Activated CD4-positive, alpha-beta T cell treated with anti-CD3 and anti-CD28 coated beads, Interleukin-2, amount 50 U/mL, for 1 hour (primary cell): Measurements from ENCODE around the gene FOXA2.
"Not testable (repeated sequence)": the region's sequence is repeated elsewhere in the genome, so short reads cannot be mapped to it uniquely, and the experiment has no call there.

Experiments
- DNase-seq: peaks from one replicate; pipeline ENCODE4 v3.0.0-alpha.2; 2020

The FOXA2 gene

GRCh38 chr20:22584522-22584921, at the start of gene FOXA2:
Gene FOXA2, minus strand, starts transcription at chr20:22584572. Its CDS starts 294 bp downstream, at chr20:22584278.
- no peak for DNase-seq

DNA sequence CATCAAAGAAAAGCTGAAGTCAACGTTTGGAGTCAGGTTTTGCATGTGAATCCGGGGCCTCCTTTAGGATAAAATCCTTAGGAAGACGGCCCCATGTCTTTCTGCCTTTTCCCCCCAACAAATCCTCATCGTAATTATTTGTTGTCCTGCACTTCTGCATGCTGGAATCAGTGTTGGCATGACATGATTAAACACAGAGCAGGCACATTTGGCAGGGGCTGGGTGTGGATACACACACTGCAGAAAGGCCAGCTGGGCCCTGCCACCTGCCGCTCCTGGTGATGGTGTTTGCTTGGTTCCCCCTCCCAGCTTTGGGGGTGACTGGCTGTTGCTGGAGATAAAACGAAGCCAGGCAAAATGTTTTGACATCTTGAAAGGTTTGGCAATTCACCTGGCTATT, 46.3 kb upstream of the FOXA2 start:
- DNase-seq: no peak

DNA sequence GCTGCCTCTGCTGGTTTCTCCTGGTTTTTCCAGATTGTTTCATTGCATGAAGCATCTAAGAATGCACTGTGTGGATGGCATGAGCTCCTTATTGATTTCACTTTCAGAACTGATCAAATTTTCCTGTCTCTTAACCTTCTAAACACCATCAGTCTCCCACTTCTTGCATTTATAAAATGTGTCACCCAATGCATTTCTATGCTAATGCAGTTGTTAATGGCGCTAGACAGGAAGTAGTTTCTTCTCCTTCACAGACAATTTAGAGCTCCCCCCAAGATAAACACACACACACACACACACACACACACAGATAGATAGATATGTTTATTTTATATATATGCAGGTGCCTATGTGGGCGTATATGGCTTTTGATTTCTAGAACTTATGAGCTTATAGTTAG, 45.6 kb upstream of the FOXA2 start:
- no peak for DNase-seq

GRCh38 chr20:22629447-22629846, 45.1 kb upstream of the FOXA2 start:
- DNase-seq: no peak

- DNase-seq: no peak
Observed at GRCh38 chr20:22626496-22626895, 42.1 kb upstream of the FOXA2 start.

GRCh38 chr20:22623211-22623610, 38.8 kb upstream of the FOXA2 start:
- DNase-seq: no peak

GRCh38 chr20:22620342-22620741, 36.0 kb upstream of the FOXA2 start:
- DNase-seq: no peak

DNA sequence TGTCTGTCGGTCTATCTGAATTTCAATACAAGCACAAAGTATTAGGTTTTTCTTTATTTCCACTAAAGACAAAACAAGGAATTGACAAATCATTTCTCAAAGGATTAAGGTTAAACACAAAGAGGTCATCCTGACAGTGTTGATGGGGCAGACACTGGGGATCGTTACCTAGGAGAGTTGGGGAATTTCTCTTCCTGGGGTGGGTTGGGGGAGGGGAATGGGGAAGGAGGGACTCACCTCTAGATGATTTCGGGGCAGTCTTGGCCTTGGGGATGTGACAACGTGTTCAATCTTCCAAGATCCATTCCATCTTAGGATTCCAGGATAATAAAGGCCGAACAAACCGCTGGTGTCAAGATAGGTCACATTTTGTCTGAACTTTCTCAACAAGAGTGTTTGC, 35.4 kb upstream of the FOXA2 start:
- DNase-seq: no peak

- DNase-seq: no peak
Observed at GRCh38 chr20:22619272-22619671, 34.9 kb upstream of the FOXA2 start.

GRCh38 chr20:22617160-22617559, 32.8 kb upstream of the FOXA2 start:
- no peak for DNase-seq

- DNase-seq: no peak
Observed at GRCh38 chr20:22616551-22616950, 32.2 kb upstream of the FOXA2 start.

DNA sequence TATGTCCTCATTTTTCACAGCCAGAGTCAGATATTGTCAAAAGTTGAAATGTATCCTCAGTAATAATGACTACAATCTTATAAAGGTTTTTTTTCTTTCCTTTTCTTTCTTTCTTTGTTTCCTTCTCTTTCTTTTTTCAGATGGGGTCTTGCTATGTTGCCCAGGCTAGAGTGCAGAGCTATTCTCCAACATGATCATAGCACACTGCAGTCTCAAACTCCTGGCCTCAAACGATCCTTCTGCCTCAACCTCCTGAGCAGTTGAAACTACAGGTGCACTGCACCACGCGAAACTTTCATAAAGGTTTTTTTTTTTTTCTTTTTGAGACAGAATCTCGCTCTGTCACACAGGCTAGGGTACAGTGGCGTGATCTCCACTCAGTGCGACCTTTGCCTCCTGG, 31.1 kb upstream of the FOXA2 start:
- no peak for DNase-seq

GRCh38 chr20:22611636-22612035, 27.3 kb upstream of the FOXA2 start:
- no peak for DNase-seq

DNA sequence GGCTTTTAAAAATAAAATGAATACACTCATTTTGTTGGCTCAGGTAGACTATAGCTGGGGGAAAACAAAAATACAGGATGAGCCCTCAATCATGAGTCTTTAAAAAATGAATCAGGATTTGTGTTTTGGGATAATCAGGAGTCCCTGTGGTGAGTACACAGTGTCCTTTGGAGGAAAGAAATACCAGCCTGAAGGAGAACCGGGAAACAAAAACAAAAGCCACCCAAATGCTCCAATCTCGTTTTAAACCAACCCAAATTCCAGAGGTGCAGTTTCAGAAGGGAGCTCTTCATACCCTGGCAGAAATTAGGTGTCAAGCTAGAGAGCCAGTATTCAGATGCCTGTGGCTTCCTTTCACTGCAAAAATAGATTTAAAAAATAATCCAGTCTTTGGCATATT, 23.3 kb upstream of the FOXA2 start:
- DNase-seq: no peak

- DNase-seq: no peak
Observed at GRCh38 chr20:22604815-22605214, 20.4 kb upstream of the FOXA2 start.

GRCh38 chr20:22601361-22602141, 17.2 kb upstream of the FOXA2 start:
- no peak for DNase-seq

- not testable (repeated sequence) for DNase-seq
Observed at GRCh38 chr20:22599258-22599657, 14.9 kb upstream of the FOXA2 start.

GRCh38 chr20:22597303-22597702, 12.9 kb upstream of the FOXA2 start:
- DNase-seq: no peak

GRCh38 chr20:22590662-22591061, 6.3 kb upstream of the FOXA2 start:
- DNase-seq: no peak

DNA sequence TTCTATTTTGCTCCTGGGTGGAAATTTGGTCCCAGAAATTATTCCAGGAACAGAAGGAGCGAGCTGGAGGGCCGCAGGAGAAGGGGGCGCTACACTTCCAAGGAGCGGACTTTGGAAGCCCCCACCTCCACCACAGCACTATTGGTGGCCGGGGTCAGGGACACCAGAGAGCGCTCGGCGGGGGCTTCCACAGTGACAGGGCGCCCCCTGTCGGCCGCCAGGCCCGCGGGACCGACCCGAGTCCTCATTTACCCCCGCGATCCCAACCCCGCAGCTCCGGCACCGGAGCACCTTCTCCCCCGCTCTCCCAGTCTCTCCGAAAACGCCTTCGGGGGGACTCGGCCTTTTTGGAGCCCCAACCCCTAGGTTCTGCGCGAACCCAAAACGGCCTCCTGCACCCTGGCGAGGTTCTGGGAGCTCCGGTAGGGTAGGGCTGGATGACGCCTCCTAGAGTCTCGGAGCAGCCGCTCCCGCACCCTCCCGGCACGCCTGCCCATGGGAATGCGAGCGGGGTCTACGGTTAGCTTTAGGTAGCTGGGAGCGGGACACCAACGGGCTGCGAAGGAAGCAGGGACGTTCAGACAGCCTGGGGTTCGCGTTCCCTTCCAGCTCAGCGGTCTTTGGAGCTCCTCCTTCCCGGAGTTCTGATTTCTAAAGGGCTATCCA, 2.4 kb upstream of the FOXA2 start:
- no peak for DNase-seq

- no peak for DNase-seq
Observed at GRCh38 chr20:22585786-22586493, 1.6 kb upstream of the FOXA2 start.

DNA sequence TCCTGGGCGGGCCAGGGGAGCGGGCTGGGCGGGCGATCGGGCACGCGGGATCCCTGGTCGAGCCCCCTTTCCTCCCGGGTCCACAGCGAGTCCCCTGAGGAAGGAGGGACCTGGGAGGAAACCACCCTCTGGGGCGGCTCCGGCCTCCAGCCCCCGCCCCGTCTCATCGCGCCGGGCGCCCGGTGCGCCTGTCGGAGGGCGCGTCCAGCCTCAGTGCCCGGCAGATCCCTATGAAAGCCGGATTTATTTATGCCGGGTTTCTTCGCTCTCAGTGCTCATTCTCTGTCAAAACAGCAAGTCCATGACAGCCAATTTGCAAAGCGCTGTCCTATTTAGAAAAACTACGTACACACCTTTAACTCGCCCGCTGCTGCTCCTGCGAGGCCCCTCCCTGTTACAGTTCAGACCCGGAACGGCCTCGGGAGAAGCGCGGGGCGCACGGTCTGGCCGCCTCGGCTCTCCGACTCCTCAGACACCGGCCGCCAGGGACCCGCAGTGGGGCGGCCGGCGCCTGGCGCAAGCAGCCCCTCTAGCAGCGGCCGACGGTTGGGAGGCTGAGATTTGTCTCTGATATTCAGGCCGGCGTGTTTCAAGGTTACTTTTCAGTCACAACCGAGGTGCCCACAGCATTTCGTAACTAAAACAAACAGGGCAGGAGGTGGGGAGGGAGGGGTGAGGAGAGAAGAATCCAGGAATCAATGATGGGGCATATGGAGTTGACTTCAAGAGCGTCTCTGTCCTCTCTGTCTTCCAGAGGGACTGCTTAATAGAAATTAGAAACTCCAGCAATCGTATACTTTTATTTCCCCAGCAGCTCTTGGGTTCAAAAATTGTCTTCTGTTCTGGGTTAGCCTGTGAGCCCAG, 782 bp upstream of the FOXA2 start:
- DNase-seq: no peak
